ENCODE data around the gene HECTD4. TPM values are rescaled to one million over a fixed set of nuclear protein-coding genes. Genes with fewer than 3 reads are reported as not detected.

The HECTD4 gene
- total RNA-seq, 1 experiment from 2014 or later: 30.0 TPM

- no peak overlapping the region for H3K27ac ChIP-seq (ENCODE audit: insufficient read length, low read depth, low read length)
Observed at GRCh38 chr12:112122823-112123690, 259.2 kb downstream of the HECTD4 start.

More at GRCh38 chr12:112122823-112123690, 259.2 kb downstream of the HECTD4 start:
- Histone ChIP-seq H3K56ac (ENCODE audit: insufficient read length, low read depth, low read length) (no peak overlapping the region), H3T11ph (ENCODE audit: low read length) (no peak overlapping the region), H3K4me1 (ENCODE audit: insufficient read depth, low read length) (no peaks in the 10 kb centered on the region), H3K14ac (ENCODE audit: insufficient read depth, low read length) (no peak overlapping the region), H2BK15ac (ENCODE audit: low read depth, low read length) (no peak overlapping the region), H4K20me1 (ENCODE audit: control insufficient read depth, insufficient read depth, insufficient read length) (no peaks in the 10 kb centered on the region), H4K8ac (replicated peaks; ENCODE audit: insufficient read length, low read depth, low read length) (no peak overlapping the region), H2AK5ac (ENCODE audit: insufficient read length, low read length) (no peak overlapping the region), H3K4me2 (ENCODE audit: insufficient read depth, insufficient read length, low read length) (no peak overlapping the region), H2BK5ac (ENCODE audit: insufficient read length, low read length) (no peak overlapping the region), H2BK12ac (ENCODE audit: insufficient read length, low read depth, low read length) (no peak overlapping the region), H3K23ac (ENCODE audit: insufficient read length, low read depth, low read length) (no peak overlapping the region), H2AFZ (ENCODE audit: low read length) (no peak overlapping the region), H3K18ac (ENCODE audit: insufficient read length, low read depth, low read length) (no peak overlapping the region), H3K23me2 (ENCODE audit: insufficient read length, low read depth, low read length, poor library complexity, severe bottlenecking) (peaks cover 8% of the 10 kb centered on the region), H2BK120ac (ENCODE audit: low read depth, low read length, poor library complexity, severe bottlenecking) (no peak overlapping the region), H2BK20ac (ENCODE audit: low read depth, low read length, poor library complexity, severe bottlenecking) (no peak overlapping the region), H4K5ac (ENCODE audit: insufficient read length, low read depth, low read length) (no peak overlapping the region), H3K79me2 (ENCODE audit: insufficient read depth, low read length) (no peaks in the 10 kb centered on the region; the same call in 1 of the 2 replicates), H3K79me1 (ENCODE audit: insufficient read depth, low read depth, low read length, poor library complexity, severe bottlenecking) (no peaks in the 10 kb centered on the region), H3K4ac (ENCODE audit: low read depth, low read length) (no peak overlapping the region), H3K9ac (ENCODE audit: extremely low read depth, insufficient read length, low read length) (no peak overlapping the region), H4K91ac (ENCODE audit: insufficient read length, low read depth, low read length) (no peak overlapping the region), H3K9me3 (ENCODE audit: control insufficient read depth, low read depth, low read length) (no peaks in the 10 kb centered on the region), H3K27me3 (ENCODE audit: insufficient read depth, low read length) (no peaks in the 10 kb centered on the region)
- no peaks in the 10 kb centered on the region for H3K27me3 Mint-ChIP-seq (ENCODE audit: low read depth)
- H3K9me3 Mint-ChIP-seq: no peaks in the 10 kb centered on the region
- DNase-seq: peak; percentile 17
- H3K4me1 Mint-ChIP-seq: peaks cover 25 to 27% of the 10 kb centered on the region in 2 experiments
- no peak overlapping the region; a peak in 1 of 7 replicates for H3K27ac Mint-ChIP-seq
- no peaks in the 10 kb centered on the region; a peak in 1 of 7 replicates for H3K36me3 Mint-ChIP-seq (ENCODE audit: insufficient read depth in 1 of 3, low read depth in 3 of 3)
- WGBS (ENCODE audit: extremely low coverage, insufficient read length, low lambda C conversion rate): no CpG with 5 or more reads among the region's 12 CpGs
- TF ChIP-seq CTCF (conservative IDR thresholded peaks at IDR 0.05): no peak
- no peak overlapping the region for H3K4me3 Mint-ChIP-seq

Measured in H9 (cell line).